GM19351 (cell line): ENCODE results near the gene IFNB1.
A peak's percentile ranks its signal among the peaks of the same experiment; 100 is the strongest.

ENCODE experiments used
- ATAC-seq: cut with Tn5 transposase; IDR thresholded peaks from one replicate; pipeline ENCODE4 v1.9.1; 2021; ENCODE audit warnings: mild to moderate bottlenecking, moderate library complexity; ENCODE audit not compliant: unreplicated experiment

Gene IFNB1

DNA sequence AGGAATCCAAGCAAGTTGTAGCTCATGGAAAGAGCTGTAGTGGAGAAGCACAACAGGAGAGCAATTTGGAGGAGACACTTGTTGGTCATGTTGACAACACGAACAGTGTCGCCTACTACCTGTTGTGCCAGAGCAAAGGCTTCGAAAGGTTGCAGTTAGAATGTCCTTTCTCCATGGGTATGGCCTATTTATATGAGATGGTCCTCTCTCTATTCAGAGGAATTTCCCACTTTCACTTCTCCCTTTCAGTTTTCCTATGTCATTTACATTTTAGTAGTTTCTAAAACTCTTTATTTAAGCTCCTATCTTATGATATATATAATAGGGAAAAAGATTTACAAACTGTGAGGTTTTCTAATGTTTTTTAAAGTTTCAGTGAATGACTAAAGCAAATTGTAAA, at the start of gene IFNB1:
Gene IFNB1 (minus strand): TSS at position 162 of the 400 bp plus-strand sequence. CDS start 73 bp downstream, at position 89.
- no peak for ATAC-seq

DNA sequence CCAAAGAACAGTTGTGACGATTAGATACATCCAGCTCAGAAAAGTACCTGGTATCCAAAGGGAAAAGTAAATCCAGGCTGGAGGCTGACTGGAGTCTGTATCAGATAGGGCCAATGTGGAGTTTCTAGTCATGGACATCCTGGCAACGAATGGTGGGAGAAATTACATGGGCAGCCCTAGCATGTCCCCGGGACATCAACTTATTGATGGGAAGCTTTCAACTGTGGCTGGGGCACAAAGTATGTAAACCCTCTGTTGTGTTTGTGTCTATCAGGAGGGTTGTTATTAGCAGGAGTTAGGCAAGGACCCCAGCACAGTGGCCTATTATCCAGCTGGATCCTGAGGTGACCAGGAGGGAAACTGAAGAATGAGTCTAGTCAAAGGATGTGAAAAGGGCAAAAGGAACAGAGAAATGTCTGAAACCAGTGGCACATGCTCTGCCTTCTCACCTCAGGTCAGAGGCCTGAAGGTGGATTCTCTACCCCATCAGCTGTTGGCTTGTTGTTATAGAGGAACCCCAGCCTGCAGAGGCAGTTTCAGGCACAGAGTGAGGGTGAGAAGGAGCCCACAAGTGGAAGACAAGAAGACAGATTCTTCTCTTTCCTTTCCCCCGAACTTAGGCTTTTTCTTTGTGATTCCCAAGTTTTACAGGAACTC, 44.0 kb upstream of the IFNB1 start:
- ATAC-seq: peak; percentile 98

DNA sequence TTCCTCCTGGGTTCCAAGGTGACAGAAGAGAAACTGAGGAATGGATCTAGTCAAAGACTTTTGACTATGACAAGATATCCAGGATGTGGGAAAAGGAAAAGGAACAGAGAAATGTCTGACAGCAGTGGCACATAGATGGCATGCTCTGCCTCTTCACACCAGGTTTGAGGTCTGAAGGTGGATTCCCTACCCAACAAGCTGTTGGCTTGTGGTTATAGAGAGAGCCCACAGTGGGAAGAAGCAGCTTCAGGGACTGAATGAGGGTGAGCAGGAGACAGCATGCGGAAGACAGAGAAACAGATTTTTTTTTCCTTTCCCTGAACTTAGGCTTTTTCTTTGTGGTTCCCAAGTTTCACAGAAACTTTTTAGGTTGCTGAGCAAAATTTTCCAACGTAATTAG, 43.3 kb upstream of the IFNB1 start:
- no peak for ATAC-seq

DNA sequence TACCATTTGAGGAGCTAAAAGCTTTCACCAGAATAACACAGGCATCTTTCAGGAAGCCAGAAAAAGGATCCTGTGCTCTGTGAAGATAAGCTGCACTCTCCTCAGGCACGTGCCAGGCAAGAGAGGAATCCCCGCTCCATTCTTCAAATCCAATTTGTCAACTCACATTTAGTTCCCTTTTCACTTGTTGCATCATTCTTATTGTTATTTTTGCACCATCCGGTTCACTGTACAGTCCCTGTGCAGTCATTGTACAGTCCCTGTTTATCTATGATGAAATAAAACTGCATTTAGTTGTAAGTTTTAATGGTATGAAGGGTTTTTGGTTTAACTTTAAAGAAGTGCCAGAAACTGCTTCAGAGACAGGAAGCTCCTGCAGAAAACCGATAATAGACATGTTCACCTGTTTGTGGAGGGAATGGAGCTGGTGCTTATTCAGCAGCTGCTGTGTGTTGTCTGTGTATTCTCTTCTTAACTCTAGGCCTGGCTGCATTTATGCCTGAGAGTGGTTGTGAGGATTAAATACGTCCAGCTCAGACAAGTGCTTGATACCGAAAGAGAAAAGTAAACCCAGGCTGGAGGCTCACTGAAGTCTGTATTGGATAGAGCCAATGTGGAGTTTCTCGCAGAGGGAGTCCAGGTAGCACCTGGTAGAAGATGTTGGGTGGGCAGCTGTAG, 41.5 kb upstream of the IFNB1 start:
- no peak for ATAC-seq

DNA sequence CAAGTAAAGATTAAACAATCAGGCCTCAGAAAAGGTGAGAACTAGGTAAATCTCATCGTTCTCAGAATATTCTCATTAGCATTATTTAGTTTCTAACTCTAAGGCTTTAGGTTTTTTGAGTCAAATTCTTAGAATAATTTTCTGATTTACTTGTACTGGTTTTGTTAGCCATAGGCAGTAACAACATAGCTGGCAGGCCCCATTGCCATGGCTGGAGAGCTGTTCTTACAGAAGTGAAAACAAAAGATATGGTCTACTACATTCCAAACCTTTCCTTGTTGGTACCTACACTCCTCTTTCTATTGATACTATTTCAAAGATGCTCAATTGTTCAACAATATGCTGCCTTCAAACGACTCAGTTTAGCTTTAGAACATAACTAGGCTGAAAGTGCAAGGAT, 36.6 kb upstream of the IFNB1 start:
- ATAC-seq: no peak

DNA sequence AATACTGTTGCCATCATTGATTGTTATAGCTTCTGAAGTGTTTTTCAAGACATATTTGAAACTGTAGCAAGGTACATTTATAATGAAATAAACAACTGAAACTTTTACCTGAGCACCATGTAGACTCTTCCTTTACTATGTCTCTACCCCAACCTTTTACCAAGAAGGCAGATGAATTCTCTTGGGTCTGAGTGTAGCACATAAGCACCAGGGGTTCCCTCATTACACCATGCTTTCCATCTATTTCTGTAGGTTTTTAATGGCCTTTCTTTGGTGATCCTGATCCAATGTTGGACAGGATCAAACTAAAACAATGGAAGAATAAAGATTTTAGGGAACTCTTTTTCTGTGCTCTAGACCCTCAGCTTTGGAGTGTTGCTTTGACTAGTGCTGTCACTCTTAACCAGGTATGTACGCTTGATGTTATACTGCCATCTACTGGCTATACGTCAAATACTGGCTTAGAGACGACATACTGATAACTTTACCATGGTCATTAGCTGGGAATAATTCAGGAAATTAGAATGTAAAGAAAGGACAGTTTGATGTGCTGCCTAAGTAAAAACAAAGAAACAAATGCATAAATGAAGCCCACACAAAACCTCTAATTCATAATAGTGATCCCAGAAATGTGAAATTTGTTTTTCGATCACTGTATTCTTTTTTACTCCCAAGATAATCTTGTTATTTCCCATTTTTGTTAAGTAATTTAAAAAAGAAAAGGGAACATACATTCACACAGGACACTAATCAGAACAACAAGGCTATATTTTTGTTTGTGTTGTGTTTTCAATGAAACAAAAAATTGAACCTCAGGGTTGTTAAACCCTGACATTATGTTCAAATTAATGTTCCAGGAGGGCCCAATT, 33.2 kb upstream of the IFNB1 start:
- ATAC-seq: peak; percentile 97

DNA sequence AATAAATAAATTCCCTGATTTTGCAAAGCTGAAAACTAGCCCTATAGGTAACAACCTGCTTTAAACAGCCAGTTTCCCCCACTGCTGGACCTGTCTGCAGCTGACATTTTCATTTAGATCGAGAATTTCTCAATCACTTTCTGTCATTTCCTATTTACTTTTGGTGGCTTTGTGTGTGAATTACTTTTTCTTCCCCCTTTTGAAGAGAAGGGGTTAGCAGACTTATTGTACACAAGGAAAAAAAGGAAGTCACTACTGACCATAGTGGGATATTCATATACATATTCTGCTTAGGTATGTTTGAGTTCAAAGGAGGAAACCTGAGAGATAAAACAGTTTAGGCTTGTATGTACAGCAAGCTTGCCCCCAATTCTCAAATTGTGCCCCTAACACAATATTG, 27.0 kb upstream of the IFNB1 start:
- ATAC-seq: no peak

DNA sequence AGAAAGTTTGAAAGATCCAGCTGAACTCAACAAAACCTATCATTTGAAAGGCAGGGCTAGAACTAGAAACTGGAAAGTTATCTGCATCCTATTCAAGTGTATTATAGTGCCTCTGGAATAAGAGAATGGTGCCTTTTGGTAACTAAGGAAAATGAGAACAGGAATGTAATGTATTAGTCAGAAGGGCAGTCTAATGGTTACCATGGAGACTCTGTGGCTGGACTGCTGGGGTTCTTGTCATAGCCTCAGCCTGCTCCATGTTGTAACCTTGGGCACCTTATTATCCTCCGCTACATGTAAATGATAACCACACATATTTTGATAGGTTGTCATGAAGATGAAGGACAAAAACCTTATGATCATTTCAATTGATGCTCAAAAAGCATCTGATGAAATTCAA, 24.6 kb upstream of the IFNB1 start:
- ATAC-seq: no peak

DNA sequence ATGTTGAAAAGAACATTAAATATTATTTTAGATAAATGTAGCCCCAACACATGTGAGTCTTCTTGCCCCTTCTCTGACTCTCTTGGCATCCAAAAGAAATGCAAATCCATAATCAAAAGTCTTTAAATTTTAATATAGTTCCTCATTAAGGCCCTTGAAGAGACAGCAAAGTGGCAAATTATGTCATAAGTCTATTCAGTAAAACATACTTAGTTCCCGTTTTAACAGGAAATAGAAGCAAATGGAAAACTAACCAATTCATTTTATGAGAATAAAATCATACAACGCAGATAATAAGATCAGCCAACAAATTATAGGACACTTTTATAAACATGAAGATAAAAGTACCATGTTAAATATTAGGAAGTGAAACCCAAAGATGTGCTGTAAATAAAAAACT, 20.1 kb upstream of the IFNB1 start:
- ATAC-seq: peak; percentile 24

DNA sequence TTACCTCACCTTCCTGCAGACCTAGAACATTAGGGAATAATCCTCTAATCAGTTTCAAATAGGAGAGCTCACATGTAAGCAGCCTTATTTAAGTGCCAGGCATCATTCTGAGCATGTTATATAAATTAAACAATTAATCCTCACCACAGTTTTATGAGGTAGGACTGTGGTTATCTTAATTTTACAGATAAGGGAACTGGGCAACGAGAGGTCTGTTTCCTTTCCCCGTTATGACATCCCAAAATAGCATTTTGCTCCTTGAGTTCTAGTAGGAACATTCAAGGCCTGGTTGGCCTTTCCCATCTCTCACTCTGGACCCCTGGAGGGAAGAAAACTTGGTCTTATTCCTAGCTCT, 19.1 kb upstream of the IFNB1 start:
- ATAC-seq: peak; percentile 4

DNA sequence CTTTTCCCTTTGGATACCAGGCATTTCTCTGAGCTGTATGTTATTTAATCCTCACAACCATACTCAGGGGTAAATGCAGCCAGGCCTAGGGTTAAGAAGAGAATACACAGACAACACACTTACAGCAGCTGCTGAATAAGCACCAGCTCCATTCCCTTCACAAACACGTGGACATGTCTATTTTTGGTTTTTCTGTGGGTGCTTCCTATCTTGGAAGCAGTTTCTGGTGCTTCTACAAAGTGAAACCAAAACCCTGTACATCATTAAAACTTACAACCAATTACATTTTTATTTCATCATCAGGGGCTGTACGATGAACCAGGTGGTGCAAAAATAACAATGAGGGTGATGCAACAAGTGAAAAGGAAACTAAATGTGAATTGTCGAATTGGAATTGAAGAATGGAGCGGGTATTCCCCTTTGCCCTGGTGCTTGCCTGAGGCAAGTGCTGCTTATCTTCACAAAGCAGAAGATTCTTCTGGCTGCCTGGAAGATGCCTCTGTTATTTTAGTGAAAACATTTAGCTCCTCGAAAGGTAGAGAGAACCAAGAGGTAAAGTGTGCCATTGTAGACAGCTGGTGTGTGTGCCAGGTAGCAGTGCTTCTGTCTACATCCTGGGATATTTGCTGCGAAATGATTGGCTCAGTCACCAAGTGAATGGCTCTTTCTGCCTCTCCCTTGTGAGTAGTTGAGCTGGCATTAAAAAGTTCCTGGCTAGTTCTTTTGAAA, 18.6 kb upstream of the IFNB1 start:
- peak; percentile 79 for ATAC-seq

DNA sequence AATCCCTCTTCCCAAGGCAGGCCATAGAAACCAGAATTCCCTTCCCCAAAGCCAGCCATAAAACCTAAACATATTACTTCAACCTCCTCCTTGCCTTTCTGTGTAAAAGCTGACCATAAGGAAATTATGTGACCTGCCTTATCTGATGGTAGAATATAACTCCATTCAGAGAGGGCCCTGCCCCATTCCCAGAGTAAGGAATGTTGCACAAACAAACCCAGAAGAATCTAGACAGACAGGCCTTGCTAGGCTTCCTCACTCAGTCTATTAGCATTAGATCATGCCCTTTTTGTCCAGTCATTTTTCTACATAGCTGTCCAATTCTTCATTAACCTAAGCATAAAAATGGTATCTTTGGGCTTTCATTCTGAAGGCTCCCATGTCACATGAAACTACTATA, 17.8 kb upstream of the IFNB1 start:
- ATAC-seq: no peak

DNA sequence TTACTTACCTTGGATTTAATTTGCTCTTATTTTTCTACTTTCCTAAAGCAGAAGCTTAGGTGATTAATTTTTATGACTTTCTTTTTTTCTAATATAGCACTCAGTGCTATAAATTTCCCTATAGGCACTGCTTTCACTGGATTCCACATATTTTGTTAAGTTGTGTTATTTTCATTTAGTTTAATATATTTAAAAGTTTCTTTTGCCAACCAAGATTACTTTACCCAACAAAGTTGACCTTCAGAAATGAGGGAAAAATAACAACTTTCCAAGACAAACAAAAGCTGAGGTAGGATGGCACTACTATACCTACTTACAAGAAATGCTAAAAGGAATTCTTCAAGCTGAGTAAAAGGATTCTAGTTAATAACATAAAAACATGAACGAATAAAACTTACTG, 8.8 kb upstream of the IFNB1 start:
- ATAC-seq: no peak

DNA sequence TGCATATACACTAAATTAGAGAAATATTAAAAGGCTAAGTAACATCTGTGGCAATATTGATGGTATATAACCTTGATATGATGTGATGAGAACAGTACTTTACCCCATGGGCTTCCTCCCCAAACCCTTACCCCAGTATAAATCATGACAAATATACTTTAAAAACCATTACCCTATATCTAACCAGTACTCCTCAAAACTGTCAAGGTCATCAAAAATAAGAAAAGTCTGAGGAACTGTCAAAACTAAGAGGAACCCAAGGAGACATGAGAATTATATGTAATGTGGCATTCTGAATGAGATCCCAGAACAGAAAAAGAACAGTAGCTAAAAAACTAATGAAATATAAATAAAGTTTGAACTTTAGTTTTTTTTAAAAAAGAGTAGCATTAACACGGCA, 7.3 kb upstream of the IFNB1 start:
- no peak for ATAC-seq

DNA sequence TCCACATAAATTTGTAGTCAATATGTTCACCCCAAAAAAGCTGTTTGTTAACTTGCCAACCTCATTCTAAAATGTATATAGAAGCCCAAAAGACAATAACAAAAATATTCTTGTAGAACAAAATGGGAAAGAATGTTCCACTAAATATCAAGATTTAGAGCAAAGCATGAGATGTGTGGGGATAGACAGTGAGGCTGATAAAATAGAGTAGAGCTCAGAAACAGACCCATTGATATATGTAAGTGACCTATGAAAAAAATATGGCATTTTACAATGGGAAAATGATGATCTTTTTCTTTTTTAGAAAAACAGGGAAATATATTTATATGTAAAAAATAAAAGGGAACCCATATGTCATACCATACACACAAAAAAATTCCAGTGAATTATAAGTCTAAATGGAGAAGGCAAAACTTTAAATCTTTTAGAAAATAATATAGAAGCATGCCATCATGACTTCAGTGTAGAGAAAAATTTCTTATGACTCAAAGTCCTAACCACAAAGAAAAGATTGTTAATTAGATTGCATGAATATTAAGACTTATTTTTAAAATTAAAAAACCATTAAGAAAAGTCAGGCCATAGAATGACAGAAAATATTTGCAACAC, 6.6 kb upstream of the IFNB1 start:
- no peak for ATAC-seq

DNA sequence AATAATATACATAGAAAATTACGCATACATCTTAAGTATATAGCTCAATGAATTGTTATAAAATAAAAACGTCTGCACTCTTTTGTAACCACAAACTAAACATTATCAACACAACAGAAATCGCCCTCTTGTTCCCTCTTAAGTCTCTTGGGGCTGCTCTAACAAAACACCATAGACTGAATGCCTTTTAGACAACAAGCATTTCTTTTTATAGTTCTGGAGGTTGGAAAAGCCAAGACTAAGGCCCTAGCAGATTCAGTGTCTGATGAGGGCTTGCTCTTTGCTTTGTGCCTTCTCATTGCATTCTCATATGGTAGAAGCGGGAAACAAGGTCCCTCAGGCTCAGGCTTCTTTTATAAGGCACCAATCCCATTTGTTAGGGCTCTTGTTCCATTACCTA, 4.9 kb upstream of the IFNB1 start:
- no peak for ATAC-seq

DNA sequence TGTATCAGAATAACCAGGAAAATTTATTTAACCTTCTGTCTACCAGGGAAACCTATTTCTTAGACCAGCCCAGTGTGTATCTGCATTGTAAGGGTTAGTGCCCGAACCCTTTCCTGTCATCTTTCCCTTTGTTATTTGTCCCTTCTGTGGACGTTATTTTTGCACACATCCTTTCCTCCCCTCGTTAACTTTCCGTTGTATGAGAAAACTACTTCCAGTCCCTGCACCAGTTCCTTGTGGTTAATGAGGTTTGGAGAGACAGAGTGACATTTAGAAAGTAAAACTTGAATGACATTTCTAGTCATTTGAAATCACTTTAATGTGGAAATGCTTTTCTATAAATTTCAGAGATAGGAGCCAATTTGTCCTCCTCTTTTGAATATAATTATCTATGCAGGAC, 4.3 kb upstream of the IFNB1 start:
- ATAC-seq: no peak

DNA sequence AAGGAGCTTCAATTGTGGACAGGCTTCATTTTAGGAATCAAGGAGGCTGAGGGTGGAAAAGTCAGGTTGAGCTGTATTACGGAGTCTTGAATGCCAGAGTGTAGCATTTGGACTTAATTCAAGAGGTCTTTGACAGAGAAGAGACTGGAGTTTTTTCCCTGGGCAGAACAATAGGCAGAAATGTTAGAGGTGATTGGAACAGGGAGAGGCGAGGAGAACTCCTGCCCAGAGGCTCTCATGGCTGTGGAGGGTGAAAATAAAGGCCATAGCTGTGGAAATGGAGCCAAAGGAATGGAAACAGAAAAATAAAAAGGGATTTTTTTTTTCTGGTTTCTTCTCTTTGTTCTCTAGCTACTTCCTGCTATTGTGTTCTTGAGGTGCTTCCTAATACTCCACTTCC, 3.7 kb upstream of the IFNB1 start:
- ATAC-seq: no peak

DNA sequence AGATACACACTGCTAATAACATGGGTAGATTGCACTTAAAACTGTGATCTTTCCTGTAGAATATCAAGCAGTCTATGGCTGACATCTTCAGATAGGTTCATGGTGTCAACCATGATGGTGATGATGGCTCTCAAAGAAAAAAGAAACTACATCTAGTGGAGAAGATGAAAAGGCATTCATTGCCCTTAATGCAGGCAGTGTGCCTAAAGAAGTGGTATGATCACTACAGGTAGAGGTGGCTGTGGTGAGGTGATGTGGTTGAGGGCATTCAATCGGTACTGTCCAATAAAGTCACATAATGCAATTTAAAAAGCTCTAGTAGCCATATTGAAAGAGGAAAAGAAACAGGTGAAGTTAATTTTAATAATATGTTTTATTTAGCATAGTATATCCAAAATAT, 3.1 kb upstream of the IFNB1 start:
- ATAC-seq: no peak

DNA sequence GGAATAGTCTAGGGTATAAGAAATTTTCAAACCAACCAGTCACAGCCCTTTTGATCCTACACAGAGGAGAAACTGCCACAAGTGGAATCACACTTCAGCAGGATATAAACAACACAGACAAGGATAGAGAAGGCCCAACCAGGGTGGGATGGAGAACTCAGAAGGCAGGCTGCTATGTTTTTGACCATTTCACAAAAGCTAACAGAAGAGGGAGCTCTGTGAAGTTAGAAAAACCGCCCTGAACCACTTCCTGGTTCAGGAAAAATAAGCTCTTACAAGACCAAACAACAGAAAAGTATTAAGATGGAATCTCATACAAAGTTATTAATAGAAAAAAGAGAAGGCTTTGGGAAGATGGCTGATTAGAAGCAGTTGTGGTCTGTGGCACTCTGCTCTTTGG, 960 bp upstream of the IFNB1 start:
- ATAC-seq: no peak

DNA sequence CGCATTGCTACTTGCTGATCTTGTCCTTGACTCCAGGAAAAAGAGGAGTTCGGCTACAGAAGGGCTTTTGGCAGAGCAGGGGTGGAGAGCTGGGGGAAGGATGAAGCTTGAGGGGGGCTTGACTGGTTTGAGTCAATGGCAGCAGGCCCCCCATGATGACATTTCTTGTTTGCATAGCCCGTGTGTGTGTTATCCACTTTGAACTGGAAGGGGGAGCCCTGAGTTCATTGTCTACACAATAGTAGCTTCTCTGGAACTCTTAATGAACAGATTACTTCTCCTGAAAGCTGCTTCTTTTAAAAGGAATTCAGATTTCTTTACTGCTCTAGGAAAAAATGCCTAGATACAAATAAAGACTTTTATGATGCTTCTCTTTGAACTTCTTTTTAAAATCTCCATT, 2.3 kb downstream of the IFNB1 start:
- ATAC-seq: no peak
